ENCODE data around the gene CPED1.

GRCh38 chr7:121298831-121299239, 310.3 kb downstream of the CPED1 start:
- no peak for TF ChIP-seq CTCF (IDR thresholded peaks at IDR 0.05 in 2 of 3, conservative IDR thresholded peaks at IDR 0.05 in 1 of 3; ENCODE audit: control insufficient read depth in 2 of 3, extremely low read depth in 1 of 3, insufficient read depth in 1 of 3, low read depth in 3 of 3, low read length in 3 of 3)
- TF ChIP-seq POLR2A (IDR thresholded peaks at IDR 0.05; ENCODE audit: low read depth, low read length), result no peak
- TF ChIP-seq, protein P1, sequence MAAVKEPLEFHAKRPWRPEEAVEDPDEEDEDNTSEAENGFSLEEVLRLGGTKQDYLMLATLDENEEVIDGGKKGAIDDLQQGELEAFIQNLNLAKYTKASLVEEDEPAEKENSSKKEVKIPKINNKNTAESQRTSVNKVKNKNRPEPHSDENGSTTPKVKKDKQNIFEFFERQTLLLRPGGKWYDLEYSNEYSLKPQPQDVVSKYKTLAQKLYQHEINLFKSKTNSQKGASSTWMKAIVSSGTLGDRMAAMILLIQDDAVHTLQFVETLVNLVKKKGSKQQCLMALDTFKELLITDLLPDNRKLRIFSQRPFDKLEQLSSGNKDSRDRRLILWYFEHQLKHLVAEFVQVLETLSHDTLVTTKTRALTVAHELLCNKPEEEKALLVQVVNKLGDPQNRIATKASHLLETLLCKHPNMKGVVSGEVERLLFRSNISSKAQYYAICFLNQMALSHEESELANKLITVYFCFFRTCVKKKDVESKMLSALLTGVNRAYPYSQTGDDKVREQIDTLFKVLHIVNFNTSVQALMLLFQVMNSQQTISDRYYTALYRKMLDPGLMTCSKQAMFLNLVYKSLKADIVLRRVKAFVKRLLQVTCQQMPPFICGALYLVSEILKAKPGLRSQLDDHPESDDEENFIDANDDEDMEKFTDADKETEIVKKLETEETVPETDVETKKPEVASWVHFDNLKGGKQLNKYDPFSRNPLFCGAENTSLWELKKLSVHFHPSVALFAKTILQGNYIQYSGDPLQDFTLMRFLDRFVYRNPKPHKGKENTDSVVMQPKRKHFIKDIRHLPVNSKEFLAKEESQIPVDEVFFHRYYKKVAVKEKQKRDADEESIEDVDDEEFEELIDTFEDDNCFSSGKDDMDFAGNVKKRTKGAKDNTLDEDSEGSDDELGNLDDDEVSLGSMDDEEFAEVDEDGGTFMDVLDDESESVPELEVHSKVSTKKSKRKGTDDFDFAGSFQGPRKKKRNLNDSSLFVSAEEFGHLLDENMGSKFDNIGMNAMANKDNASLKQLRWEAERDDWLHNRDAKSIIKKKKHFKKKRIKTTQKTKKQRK (IDR thresholded peaks at IDR 0.05; ENCODE audit: low read depth, low read length), result no peak
- TF ChIP-seq, protein P2, sequence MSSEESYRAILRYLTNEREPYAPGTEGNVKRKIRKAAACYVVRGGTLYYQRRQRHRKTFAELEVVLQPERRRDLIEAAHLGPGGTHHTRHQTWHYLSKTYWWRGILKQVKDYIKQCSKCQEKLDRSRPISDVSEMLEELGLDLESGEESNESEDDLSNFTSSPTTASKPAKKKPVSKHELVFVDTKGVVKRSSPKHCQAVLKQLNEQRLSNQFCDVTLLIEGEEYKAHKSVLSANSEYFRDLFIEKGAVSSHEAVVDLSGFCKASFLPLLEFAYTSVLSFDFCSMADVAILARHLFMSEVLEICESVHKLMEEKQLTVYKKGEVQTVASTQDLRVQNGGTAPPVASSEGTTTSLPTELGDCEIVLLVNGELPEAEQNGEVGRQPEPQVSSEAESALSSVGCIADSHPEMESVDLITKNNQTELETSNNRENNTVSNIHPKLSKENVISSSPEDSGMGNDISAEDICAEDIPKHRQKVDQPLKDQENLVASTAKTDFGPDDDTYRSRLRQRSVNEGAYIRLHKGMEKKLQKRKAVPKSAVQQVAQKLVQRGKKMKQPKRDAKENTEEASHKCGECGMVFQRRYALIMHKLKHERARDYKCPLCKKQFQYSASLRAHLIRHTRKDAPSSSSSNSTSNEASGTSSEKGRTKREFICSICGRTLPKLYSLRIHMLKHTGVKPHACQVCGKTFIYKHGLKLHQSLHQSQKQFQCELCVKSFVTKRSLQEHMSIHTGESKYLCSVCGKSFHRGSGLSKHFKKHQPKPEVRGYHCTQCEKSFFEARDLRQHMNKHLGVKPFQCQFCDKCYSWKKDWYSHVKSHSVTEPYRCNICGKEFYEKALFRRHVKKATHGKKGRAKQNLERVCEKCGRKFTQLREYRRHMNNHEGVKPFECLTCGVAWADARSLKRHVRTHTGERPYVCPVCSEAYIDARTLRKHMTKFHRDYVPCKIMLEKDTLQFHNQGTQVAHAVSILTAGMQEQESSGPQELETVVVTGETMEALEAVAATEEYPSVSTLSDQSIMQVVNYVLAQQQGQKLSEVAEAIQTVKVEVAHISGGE (CRISPR knock-in tag; IDR thresholded peaks at IDR 0.05), result no peak
- no peak for TF ChIP-seq BACH1 (IDR thresholded peaks at IDR 0.05; ENCODE audit: borderline replicate concordance)
- no peak for TF ChIP-seq TCF12 (IDR thresholded peaks at IDR 0.05; ENCODE audit: low read depth, low read length)
- no peak for TF ChIP-seq CHD4 (IDR thresholded peaks at IDR 0.05)
- TF ChIP-seq NR2C2 (IDR thresholded peaks at IDR 0.05; ENCODE audit: borderline replicate concordance, control insufficient read depth, insufficient read length, low read depth), result no peak
- no peak for TF ChIP-seq E2F4 (IDR thresholded peaks at IDR 0.05; ENCODE audit: low read depth, low read length)
- TF ChIP-seq SMC3 (IDR thresholded peaks at IDR 0.05; ENCODE audit: borderline replicate concordance, low read length), result no peak
- TF ChIP-seq NFXL1 (IDR thresholded peaks at IDR 0.05; ENCODE audit: borderline replicate concordance), result no peak
- TF ChIP-seq SP1 (IDR thresholded peaks at IDR 0.05; ENCODE audit: low read depth, low read length), result no peak
- no peak for TF ChIP-seq SIN3A (IDR thresholded peaks at IDR 0.05; ENCODE audit: low read depth, low read length)
